Kasumi-1 (cell line): ENCODE results near the gene AGA.

ENCODE experiments used
- DNase-seq, 2 experiments: peaks; one replicate each; lab custom pipeline; 2025; lab: John Stamatoyannopoulos, UW

AGA gene

GRCh38 chr4:177446586-177446985, 4.3 kb upstream of the AGA start:
- no peak for DNase-seq

GRCh38 chr4:177444911-177445736, 2.9 kb upstream of the AGA start:
- DNase-seq: no peak

- peak; percentile 68 to 72 for DNase-seq
Observed at GRCh38 chr4:177441061-177441802, 1.0 kb downstream of the AGA start.

- DNase-seq: no peak
Observed at GRCh38 chr4:177436456-177436855, 5.8 kb downstream of the AGA start.

GRCh38 chr4:177434667-177435066, 7.6 kb downstream of the AGA start:
- DNase-seq: no peak

GRCh38 chr4:177427192-177427591, 15.0 kb downstream of the AGA start:
- DNase-seq: no peak

- DNase-seq: no peak
Observed at GRCh38 chr4:177419434-177419833, 22.8 kb downstream of the AGA start.

GRCh38 chr4:177413656-177414055, 28.6 kb downstream of the AGA start:
- DNase-seq: no peak

GRCh38 chr4:177413076-177413475, 29.2 kb downstream of the AGA start:
- no peak for DNase-seq

GRCh38 chr4:177411996-177412395, 30.2 kb downstream of the AGA start:
- DNase-seq: no peak

- no peak for DNase-seq
Observed at GRCh38 chr4:177410566-177410965, 31.7 kb downstream of the AGA start.

GRCh38 chr4:177408023-177408422, 34.2 kb downstream of the AGA start:
- no peak for DNase-seq

- DNase-seq: no peak
Observed at GRCh38 chr4:177405508-177405907, 36.7 kb downstream of the AGA start.

GRCh38 chr4:177404986-177405385, 37.3 kb downstream of the AGA start:
- no peak for DNase-seq

- no peak for DNase-seq
Observed at GRCh38 chr4:177404342-177404741, 37.9 kb downstream of the AGA start.

GRCh38 chr4:177403746-177404145, 38.5 kb downstream of the AGA start:
- no peak for DNase-seq

GRCh38 chr4:177401658-177402273, 40.5 kb downstream of the AGA start:
- peak; percentile 6 to 13 for DNase-seq

GRCh38 chr4:177400030-177400429, 42.2 kb downstream of the AGA start:
- DNase-seq: peak; percentile 8 to 45

GRCh38 chr4:177396352-177396751, 45.9 kb downstream of the AGA start:
- no peak for DNase-seq

GRCh38 chr4:177393236-177393635, 49.0 kb downstream of the AGA start:
- DNase-seq: peak; percentile 72 to 77

GRCh38 chr4:177391953-177392352, 50.3 kb downstream of the AGA start:
- DNase-seq: no peak

- no peak for DNase-seq
Observed at GRCh38 chr4:177391287-177391686, 51.0 kb downstream of the AGA start.

- DNase-seq: no peak
Observed at GRCh38 chr4:177386278-177386815, 55.9 kb downstream of the AGA start.
